Measurements from ENCODE around the gene ATPAF1. TPM values are rescaled to one million over a fixed set of nuclear protein-coding genes. Genes with fewer than 3 reads are reported as not detected.

Gene ATPAF1, protein sequence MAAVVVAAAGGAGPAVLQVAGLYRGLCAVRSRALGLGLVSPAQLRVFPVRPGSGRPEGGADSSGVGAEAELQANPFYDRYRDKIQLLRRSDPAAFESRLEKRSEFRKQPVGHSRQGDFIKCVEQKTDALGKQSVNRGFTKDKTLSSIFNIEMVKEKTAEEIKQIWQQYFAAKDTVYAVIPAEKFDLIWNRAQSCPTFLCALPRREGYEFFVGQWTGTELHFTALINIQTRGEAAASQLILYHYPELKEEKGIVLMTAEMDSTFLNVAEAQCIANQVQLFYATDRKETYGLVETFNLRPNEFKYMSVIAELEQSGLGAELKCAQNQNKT
- total RNA-seq (10 to 100 TPM; 76.7 to 98.9 TPM), polyA plus RNA-seq (ENCODE audit: insufficient read depth, low read depth, low replicate concordance) (85.9 TPM)
- long read RNA-seq, donor 1, full-length matches to known transcripts, result 40 of 67 reads
- long read RNA-seq, donor 1, partial matches to known transcripts, result 27 of 67 reads
- long read RNA-seq, donor 1, other reads (novel, unspliced or antisense), result 0 of 67 reads
- long read RNA-seq, donor 2, full-length matches to known transcripts, result 27 of 27 reads
- long read RNA-seq, donor 2, partial matches to known transcripts, result 0 of 27 reads
- long read RNA-seq, donor 2, other reads (novel, unspliced or antisense), result 0 of 27 reads

DNA sequence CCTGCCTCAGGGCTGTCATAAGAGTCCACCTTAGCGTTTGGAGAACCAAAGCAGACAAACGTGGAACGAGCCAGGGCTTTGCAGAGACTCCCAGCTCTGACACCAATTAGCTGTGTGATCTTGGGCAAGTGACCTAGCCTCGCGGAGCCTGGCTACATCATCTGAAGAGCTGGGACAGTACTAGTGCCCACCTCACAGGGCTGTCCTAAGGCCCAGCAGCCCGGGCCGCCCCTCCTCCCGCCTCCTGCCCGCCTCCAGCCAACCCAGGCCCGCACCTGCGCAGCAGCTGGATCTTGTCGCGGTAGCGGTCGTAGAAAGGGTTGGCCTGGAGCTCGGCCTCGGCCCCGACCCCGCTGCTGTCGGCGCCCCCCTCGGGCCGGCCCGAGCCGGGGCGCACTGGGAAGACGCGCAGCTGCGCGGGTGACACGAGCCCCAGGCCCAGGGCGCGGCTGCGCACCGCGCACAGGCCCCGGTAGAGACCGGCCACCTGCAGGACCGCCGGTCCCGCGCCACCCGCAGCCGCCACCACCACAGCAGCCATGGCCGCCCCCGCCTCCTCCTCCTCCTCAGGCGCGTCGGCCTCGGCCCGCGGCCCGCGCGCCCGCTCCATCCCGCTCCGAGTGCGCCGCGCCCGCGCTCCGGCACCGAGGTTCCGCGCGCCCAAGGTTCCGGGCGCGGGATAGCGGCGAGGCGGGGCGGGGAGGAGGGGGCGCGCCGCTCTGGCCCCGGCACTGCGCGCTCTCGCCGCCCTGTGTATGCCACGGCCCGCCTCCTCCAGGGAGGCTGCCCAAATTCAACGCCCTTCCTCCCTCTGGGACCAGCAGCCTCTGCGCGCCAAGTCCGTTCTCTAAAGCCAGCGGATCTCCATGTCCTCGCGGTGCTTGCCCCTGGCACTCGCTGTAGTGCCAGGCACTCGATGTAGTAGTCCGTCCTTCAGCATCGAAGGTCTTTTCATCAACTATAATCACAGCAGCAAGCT lies at the start of gene ATPAF1:
TSS of gene ATPAF1 (minus strand) at position 583 of the 979 bp plus-strand sequence. CDS start at position 541, 42 bp downstream.
- 0% methylated on average over 6 to 73 of the region's 96 CpGs for WGBS, 2 donors
- intact Hi-C loops (cut with DNase I; ENCODE audit: low total_unique reads), result no loop called here

DNA sequence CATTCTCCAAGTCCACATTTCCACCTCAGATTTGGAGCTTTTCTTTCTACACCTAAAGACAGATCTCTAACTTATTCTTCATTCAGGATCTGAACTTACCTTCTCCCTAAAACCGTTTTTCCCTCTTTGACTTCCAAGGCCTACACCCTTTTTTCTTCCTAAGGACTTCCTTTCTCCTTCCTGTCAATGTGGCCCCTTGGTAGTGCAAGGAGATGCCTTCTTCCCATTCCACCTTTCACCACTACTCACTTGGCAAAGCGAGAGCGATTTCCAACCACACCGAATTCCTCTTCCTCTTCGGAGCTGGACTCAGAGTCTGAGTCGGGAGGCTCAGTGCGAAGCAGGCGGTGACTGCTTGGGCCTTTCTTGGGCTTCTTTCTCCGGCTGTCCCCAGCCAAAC lies 49.5 kb upstream of the ATPAF1 start:
- H3K27ac ChIP-seq, result no peak overlapping the region
- no peaks in the 10 kb centered on the region for H3K36me3 ChIP-seq (ENCODE audit: low read depth, missing control alignments)
- H3K4me1 ChIP-seq, result peaks cover 15% of the 10 kb centered on the region
- no peaks in the 10 kb centered on the region for H3K9me3 ChIP-seq
- TF ChIP-seq, protein P1, sequence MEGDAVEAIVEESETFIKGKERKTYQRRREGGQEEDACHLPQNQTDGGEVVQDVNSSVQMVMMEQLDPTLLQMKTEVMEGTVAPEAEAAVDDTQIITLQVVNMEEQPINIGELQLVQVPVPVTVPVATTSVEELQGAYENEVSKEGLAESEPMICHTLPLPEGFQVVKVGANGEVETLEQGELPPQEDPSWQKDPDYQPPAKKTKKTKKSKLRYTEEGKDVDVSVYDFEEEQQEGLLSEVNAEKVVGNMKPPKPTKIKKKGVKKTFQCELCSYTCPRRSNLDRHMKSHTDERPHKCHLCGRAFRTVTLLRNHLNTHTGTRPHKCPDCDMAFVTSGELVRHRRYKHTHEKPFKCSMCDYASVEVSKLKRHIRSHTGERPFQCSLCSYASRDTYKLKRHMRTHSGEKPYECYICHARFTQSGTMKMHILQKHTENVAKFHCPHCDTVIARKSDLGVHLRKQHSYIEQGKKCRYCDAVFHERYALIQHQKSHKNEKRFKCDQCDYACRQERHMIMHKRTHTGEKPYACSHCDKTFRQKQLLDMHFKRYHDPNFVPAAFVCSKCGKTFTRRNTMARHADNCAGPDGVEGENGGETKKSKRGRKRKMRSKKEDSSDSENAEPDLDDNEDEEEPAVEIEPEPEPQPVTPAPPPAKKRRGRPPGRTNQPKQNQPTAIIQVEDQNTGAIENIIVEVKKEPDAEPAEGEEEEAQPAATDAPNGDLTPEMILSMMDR (IDR thresholded peaks at IDR 0.05), result no peak
- DNase-seq, result no peak
- 61 to 66% methylated on average over 9 of the region's 9 CpGs for WGBS, 2 donors
- H3K27me3 ChIP-seq, result no peaks in the 10 kb centered on the region
- intact Hi-C loops (cut with DNase I; ENCODE audit: low total_unique reads), result no loop called here
- H3K4me3 ChIP-seq, result peak overlapping the region in 1 of 2 donors; percentile 90

More for the DNA sequence above, at the start of gene ATPAF1:
- Histone ChIP-seq H3K27me3 (no peaks in the 10 kb centered on the region), H3K27ac (peak within 1 kb of the TSS; percentile 10 to 58), H3K36me3 (ENCODE audit: low read depth, missing control alignments) (no peaks in the 10 kb centered on the region), H3K4me3 (peak within 1 kb of the TSS; percentile 70 to 98), H3K9me3 (no peaks in the 10 kb centered on the region), H3K4me1 (peaks cover 10% of the 10 kb centered on the region)
- peak; percentile 69 for DNase-seq
- TF ChIP-seq, protein P1 (IDR thresholded peaks at IDR 0.05), result no peak
- no peak for TF ChIP-seq POLR2A (IDR thresholded peaks at IDR 0.05)

DNA sequence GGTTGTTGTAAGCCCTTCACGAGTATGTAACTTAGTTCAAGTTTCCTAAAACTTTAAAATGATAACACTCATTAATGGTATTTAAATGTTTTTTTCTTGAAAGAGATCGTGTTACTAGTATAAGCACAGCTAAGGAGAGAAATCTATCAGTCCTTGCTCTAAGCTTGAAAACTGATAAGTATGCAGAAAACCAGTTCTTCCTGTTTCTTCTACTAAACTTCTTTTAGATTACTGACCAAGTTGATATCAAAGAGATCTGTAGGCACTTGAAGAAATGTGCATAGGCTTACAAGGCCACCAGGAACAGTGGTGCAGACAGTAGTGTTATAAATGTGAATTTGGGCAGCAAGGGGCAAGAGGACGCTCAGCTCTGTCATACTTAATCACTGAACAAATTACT lies 46.8 kb upstream of the ATPAF1 start:
- no peak for DNase-seq
- intact Hi-C loops (cut with DNase I; ENCODE audit: low total_unique reads), result no loop called here
- TF ChIP-seq, protein P1 (IDR thresholded peaks at IDR 0.05), result no peak
- no peak for TF ChIP-seq POLR2A (IDR thresholded peaks at IDR 0.05)
- H3K4me1 ChIP-seq, result peaks cover 15% of the 10 kb centered on the region
- WGBS, 2 donors, result 75 to 83% methylated on average over 3 of the region's 3 CpGs
- H3K27me3 ChIP-seq, result no peaks in the 10 kb centered on the region
- no peak overlapping the region for H3K27ac ChIP-seq
- H3K36me3 ChIP-seq (ENCODE audit: low read depth, missing control alignments), result no peaks in the 10 kb centered on the region
- no peak overlapping the region for H3K4me3 ChIP-seq
- no peaks in the 10 kb centered on the region for H3K9me3 ChIP-seq

DNA sequence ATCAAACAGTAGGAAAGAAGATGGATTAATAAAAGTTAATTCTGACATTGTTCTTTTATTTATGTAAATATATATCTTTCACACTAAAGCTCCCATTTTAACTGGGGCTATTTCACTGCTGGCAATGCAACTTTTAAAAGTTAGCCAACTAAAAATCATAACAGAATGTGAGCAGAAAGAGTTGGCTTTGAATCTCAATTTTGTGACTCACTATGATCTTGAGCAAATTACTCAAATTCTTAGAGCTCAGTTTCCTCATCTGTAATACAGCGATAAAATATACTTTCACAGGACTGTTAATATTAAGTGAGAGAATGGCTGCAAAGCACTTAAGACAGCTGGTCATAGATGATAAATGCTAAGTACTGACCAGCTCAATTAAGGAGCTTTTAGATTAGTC lies 40.0 kb upstream of the ATPAF1 start:
- Histone ChIP-seq H3K36me3 (ENCODE audit: low read depth, missing control alignments) (no peaks in the 10 kb centered on the region), H3K27ac (no peak overlapping the region), H3K27me3 (no peaks in the 10 kb centered on the region), H3K4me1 (no peaks in the 10 kb centered on the region), H3K4me3 (no peak overlapping the region), H3K9me3 (no peaks in the 10 kb centered on the region)
- intact Hi-C loops (cut with DNase I; ENCODE audit: low total_unique reads), result no loop called here
- WGBS, 2 donors, result 95 to 100% methylated on average over 1 of the region's 1 CpG
- TF ChIP-seq POLR2A (IDR thresholded peaks at IDR 0.05), result no peak
- TF ChIP-seq, protein P1 (IDR thresholded peaks at IDR 0.05), result no peak
- no peak for DNase-seq

Data from testis (tissue), 5 donors.